HepG2 (cell line): ENCODE data around the gene ALS2CL. TPM values are rescaled to one million over a fixed set of nuclear protein-coding genes. Genes with fewer than 3 reads are reported as not detected.

Experiments
- IRF2 ChIP-seq: IDR thresholded peaks from 2 replicates; pipeline ENCODE4 v1.6.1; 2018; ENCODE audit warnings: missing genetic modification reagents, missing compliant biosample characterization
- PHF8 ChIP-seq: sonication (generic); formaldehyde crosslinking; IDR thresholded peaks from 2 replicates; pipeline ENCODE4 v1.5.0; 2020; ENCODE audit warnings: missing genetic modification reagents
- PRDM10 ChIP-seq: sonication (generic); formaldehyde crosslinking; IDR thresholded peaks from 2 replicates; pipeline ENCODE4 v1.4.0; 2020; ENCODE audit warnings: low read depth, missing genetic modification reagents
- TFDP1 ChIP-seq: IDR thresholded peaks from 2 replicates; pipeline ENCODE4 v1.6.1; 2016; ENCODE audit warnings: missing compliant biosample characterization, missing genetic modification reagents, borderline replicate concordance
- TGIF2 ChIP-seq: IDR thresholded peaks from 2 replicates; pipeline ENCODE4 v1.6.1; 2016; ENCODE audit warnings: control low read depth, missing compliant biosample characterization
- ZNF205 ChIP-seq: IDR thresholded peaks from 2 replicates; pipeline ENCODE4 v1.6.1; 2018; ENCODE audit warnings: missing biosample characterization, missing genetic modification reagents
- ZNF768 ChIP-seq: sonication (generic); formaldehyde crosslinking; IDR thresholded peaks from 2 replicates; pipeline ENCODE4 v1.4.0; 2020; ENCODE audit warnings: missing genetic modification reagents
- polyA plus RNA-seq, 8 experiments: library from polyadenylated mRNA; depleted of rRNA in 3 of 8; stranded (reverse) in 7 of 8; unstranded in 1 of 8; fragments of >200 nt; fragmentation: Illumina TruSeq in 4 of 8; extraction: Trizol in 4 of 8; gene quantifications; 2 replicates each; pipeline versions ENCODE4 v1.2.1 to v1.2.3, GENCODE V29; 2011 to 2016; ENCODE audit warnings: low read depth in 4 of 8, missing spikeins in 1 of 8, mixed read lengths in 1 of 8; ENCODE audit not compliant: insufficient read depth in 1 of 8
- total RNA-seq, 5 experiments: library from RNA; depleted of rRNA; stranded (reverse); fragments of >200 nt; fragmentation: Illumina TruSeq; extraction: Trizol; gene quantifications; 2 replicates each; pipeline ENCODE4 v1.2.3, GENCODE V29; 2016; ENCODE audit warnings: low read depth in 1 of 5
- TF ChIP-seq, protein P1 (sequence below): sonication (generic); formaldehyde crosslinking; IDR thresholded peaks from 2 replicates; pipeline ENCODE4 v1.5.0; 2020; ENCODE audit warnings: mild to moderate bottlenecking, missing genetic modification reagents
- TF ChIP-seq, protein P2 (sequence below): sonication (generic); formaldehyde crosslinking; IDR thresholded peaks from 2 replicates; pipeline ENCODE4 v1.4.0; 2020; ENCODE audit warnings: missing genetic modification reagents, mild to moderate bottlenecking, borderline replicate concordance
- TF ChIP-seq, protein P3 (sequence below): IDR thresholded peaks from 2 replicates; pipeline ENCODE4 v1.6.1; 2016; ENCODE audit warnings: mild to moderate bottlenecking, missing biosample characterization, missing genetic modification reagents
- TF ChIP-seq, protein P4 (sequence below): sonication (generic); formaldehyde crosslinking; IDR thresholded peaks from 2 replicates; pipeline ENCODE4 v1.5.0; 2020; ENCODE audit warnings: mild to moderate bottlenecking, missing genetic modification reagents

Gene ALS2CL
- total and polyA plus RNA-seq, 2 of the 13 experiments (the other 11 are each of a cell fraction or from before 2014, with no cell fraction given), result not detected

- TF ChIP-seq, protein P1, sequence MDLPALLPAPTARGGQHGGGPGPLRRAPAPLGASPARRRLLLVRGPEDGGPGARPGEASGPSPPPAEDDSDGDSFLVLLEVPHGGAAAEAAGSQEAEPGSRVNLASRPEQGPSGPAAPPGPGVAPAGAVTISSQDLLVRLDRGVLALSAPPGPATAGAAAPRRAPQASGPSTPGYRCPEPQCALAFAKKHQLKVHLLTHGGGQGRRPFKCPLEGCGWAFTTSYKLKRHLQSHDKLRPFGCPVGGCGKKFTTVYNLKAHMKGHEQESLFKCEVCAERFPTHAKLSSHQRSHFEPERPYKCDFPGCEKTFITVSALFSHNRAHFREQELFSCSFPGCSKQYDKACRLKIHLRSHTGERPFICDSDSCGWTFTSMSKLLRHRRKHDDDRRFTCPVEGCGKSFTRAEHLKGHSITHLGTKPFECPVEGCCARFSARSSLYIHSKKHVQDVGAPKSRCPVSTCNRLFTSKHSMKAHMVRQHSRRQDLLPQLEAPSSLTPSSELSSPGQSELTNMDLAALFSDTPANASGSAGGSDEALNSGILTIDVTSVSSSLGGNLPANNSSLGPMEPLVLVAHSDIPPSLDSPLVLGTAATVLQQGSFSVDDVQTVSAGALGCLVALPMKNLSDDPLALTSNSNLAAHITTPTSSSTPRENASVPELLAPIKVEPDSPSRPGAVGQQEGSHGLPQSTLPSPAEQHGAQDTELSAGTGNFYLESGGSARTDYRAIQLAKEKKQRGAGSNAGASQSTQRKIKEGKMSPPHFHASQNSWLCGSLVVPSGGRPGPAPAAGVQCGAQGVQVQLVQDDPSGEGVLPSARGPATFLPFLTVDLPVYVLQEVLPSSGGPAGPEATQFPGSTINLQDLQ (CRISPR knock-in tag), result no peak
- TF ChIP-seq TFDP1 (CRISPR knock-in tag) (no peak), PRDM10 (CRISPR knock-in tag) (no peak), ZNF205 (no peak), ZNF768 (no peak), PHF8 (CRISPR knock-in tag) (no peak), TGIF2 (no peak), IRF2 (CRISPR knock-in tag) (no peak)
- TF ChIP-seq, protein P2, sequence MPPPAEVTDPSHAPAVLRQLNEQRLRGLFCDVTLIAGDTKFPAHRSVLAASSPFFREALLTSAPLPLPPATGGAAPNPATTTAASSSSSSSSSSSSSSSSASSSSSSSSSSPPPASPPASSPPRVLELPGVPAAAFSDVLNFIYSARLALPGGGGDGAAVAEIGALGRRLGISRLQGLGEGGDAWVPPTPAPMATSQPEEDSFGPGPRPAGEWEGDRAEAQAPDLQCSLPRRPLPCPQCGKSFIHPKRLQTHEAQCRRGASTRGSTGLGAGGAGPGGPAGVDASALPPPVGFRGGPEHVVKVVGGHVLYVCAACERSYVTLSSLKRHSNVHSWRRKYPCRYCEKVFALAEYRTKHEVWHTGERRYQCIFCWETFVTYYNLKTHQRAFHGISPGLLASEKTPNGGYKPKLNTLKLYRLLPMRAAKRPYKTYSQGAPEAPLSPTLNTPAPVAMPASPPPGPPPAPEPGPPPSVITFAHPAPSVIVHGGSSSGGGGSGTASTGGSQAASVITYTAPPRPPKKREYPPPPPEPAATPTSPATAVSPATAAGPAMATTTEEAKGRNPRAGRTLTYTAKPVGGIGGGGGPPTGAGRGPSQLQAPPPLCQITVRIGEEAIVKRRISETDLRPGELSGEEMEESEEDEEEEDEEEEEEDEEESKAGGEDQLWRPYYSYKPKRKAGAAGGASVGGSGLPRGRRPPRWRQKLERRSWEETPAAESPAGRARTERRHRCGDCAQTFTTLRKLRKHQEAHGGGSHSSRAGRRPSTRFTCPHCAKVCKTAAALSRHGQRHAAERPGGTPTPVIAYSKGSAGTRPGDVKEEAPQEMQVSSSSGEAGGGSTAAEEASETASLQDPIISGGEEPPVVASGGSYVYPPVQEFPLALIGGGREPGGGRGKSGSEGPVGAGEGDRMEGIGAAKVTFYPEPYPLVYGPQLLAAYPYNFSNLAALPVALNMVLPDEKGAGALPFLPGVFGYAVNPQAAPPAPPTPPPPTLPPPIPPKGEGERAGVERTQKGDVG (CRISPR knock-in tag), result no peak
- TF ChIP-seq, protein P3, sequence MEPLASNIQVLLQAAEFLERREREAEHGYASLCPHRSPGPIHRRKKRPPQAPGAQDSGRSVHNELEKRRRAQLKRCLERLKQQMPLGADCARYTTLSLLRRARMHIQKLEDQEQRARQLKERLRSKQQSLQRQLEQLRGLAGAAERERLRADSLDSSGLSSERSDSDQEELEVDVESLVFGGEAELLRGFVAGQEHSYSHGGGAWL, result no peak
- TF ChIP-seq, protein P4, sequence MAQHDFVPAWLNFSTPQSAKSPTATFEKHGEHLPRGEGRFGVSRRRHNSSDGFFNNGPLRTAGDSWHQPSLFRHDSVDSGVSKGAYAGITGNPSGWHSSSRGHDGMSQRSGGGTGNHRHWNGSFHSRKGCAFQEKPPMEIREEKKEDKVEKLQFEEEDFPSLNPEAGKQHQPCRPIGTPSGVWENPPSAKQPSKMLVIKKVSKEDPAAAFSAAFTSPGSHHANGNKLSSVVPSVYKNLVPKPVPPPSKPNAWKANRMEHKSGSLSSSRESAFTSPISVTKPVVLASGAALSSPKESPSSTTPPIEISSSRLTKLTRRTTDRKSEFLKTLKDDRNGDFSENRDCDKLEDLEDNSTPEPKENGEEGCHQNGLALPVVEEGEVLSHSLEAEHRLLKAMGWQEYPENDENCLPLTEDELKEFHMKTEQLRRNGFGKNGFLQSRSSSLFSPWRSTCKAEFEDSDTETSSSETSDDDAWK (CRISPR knock-in tag), result no peak
Observed at GRCh38 chr3:46710229-46710628, 16.8 kb upstream of the ALS2CL start (continued).
